ENCODE data around the gene UBTF.

UBTF gene

DNA sequence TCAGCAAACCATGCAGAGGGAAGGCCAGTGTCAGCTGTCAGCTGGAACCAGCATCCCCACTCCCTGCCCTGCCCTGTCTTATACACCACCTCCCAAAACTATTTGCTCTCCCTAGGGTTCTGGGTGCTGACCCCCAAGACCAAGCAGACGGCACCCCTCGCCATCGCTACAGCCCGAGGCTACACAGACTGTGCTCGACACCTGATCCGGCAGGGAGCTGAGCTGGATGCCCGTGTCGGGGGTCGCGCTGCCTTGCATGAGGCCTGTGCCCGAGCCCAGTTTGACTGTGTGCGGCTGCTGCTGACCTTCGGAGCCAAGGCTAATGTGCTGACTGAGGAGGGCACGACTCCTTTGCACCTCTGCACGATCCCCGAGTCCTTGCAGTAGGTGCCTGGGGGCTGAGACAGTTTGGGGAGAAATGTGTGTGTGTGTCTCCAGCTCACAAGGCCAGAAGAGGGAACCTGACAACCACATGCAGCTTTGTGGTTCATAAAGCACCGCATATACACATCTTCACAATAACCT lies 47.5 kb downstream of the UBTF start:
- DNase-seq (ENCODE audit: low read depth), result no peak

DNA sequence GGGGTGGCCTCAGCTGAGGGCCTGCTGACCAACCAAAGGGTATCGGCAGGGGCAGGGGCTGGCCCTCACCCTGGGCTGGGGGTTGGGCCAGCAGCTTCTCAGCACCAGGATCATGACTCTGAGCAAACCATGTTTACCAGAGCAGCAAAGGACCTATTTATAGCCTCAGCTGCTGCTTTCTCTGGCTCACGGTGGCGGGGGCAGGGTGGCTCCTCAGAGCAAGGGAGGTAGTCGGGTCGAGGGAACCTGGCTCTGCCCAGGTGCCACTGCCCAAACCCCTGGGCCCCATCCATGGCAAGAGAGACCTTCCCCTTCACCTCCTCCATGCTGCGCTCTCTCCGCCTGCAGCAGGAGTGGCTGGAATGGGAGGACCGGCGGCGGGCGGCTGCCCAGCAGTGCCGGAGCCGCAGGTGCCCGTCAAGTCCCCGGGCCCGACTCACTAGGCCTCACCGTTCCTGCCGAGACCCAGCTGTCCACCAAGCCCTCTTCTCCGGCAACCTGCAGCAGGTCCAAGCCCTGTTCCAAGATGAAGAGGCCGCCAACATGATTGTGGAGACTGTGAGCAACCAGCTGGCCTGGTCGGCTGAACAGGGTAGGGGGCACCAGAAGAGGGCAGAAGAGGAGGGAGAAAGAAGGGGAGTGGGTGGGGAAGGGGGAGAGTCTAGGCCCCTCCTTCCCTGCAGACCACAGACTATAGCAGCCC lies 48.8 kb downstream of the UBTF start, which contains the start of gene ASB16:
Gene ASB16, plus strand, starts transcription at position 206 of the 703 bp plus-strand sequence. Its CDS starts 86 bp downstream, at position 292.
- no peak for DNase-seq (ENCODE audit: low read depth)

DNA sequence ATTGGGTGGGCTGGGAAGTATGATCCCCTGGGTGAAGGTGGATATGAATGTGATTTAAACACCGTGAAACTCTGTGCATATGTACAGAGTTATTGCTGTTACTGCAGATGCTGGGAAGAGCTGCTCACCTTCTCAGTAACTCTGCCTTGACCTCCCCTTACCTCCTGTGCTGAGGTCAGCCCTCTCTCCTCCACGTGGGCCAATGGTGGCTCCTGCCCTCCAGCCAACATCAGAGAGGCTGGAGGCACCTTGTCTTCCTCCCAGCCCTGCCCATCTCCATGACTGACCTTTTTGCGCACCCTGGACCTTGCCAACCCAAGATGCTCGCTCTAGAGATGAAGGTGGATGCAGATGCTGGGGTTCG lies 49.4 kb downstream of the UBTF start:
- DNase-seq (ENCODE audit: low read depth), result no peak

DNA sequence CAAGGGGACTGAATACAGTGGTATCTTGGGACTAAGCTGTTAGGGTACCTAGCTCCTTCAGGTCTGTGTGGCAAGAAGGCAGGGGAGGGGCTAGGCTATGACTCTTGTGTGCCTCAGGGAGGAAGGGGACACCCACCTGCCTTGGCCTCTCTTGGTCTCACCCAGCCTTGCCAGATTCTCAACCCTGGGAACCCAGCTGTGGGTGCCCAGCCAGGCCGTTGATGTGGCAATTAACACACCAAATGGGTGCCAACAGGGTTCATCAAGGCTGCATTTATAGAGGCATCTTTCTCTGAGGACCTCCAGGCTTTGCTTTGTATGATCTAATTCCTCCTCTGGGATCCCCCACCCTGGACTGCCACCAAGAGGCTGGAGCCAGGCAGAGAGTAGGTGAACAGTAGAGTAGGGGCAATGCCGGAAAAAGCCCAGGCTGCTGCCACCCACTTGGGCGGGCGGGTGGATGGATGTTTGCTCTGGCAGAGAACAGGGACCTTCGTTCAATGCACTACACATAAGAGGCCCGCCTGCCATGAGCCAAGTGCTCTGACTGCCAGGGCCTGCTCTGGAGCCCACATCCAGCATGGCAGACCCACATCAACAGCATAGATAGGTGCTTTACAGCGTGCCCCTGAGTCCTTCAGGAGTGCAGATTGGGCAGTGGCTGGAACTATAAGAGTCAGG lies 52.2 kb downstream of the UBTF start:
- DNase-seq (ENCODE audit: low read depth), result no peak

DNA sequence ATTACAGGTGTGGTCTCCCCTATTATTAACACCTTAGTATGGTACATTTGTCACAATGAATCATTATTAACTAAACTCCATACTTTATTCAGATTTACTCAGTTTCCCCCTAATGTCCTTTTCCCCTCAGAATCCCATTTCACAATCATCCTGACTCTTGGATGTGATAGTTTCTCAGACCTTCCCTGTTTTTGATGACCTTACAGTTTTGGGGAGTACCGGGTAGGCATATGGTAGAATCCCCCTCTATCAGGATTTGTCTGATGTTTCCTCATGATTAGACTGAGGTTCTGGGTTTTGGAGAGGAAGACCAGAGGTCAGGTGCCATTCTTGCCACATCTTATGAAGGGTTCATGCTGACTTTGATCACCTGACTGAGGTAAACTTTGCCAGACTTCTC lies 55.0 kb downstream of the UBTF start:
- no peak for DNase-seq (ENCODE audit: low read depth)

DNA sequence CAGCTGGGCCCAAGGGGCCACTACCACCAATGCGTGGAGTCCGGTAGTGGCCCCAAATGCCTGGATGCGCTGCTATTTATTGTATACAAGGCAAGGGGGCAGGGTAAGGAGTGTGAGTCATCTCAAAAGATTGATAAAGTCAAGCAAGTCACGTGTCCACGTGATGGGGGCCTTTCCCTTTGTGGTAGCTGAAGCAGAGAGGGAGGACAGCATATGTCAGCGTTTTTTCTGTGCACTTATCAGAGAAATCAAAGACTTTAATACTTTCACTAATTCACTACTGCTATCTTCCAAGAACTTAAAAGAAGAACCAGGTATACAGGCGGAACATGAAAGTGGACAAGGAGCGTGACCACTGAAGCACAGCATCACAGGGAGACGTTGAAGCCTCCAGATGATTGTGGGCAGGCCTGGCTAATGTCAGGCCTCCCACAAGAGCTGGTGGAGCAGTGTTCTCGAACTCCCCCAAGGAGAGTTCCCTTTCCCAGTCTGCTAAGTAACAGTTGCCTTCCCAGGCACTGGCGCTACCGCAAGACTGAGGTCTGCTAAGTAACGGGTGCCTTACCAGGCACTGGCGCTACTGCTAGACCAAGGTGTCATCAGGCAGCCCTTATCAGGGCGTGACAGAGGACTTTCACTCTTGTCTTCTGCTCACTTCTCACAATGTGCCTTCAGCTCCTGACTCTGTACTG lies 59.8 kb downstream of the UBTF start:
- DNase-seq (ENCODE audit: low read depth), result no peak

DNA sequence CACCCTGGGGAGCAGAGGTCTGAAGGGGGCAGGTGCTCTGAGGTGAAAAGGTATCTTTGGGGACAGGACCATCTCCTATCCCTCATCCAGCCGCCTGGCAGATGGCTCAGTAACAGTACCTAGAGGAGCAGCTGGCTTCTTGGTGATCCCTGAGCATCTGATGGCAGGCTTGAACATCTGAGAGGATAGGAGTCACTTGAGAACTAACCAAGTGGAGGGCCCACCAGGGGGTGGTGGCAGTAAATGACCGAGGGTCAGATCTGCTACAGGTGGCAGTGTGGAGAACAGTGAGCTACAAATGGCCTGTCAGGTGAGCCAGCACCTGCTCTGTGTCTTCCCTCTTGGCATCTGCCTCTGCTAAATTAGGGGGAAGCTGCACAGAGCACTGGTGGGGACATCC lies 64.0 kb downstream of the UBTF start:
- no peak for DNase-seq (ENCODE audit: low read depth)

All from GM04503 (cell line).